Heart left ventricle (tissue), 13 donors: ENCODE data around the gene TBX2.

Source experiments
- CTCF ChIP-seq, 12 donors: fragments of 200-600 bp; sonication (generic) in 4 of 12; IDR thresholded peaks; one replicate each; pipeline versions ENCODE4 v1.5.0 to v1.8.0; 2018 to 2022; ENCODE audit warnings: antibody characterized with exemption in 12 of 12, mild to moderate bottlenecking in 5 of 12
- POLR2A ChIP-seq, 2 donors: fragments of 450-650 bp; IDR thresholded peaks; one replicate each; pipeline ENCODE4 v1.6.1; 2017; ENCODE audit warnings: antibody characterized with exemption in 2 of 2, mild to moderate bottlenecking in 2 of 2, moderate library complexity in 2 of 2
- donor health status: ischemic (EF 13 %, LVEDD 7.1; RV severe dilation, severe dysfunction).
- donor health status: DM: no; HTN: yes; CAD: no.
- donor health status: DM: no; HTN: no; CAD: no.
- donor health status: ischemic (EF 25% LVEDD 6.9; RV normal size, moderate dysfunction).
- donor health status: ischemic (EF 25% LVEDD 5.7; RV mildly dilated, moderate dysfunction).
- donor health status: ischemic (EF 35%, LVEDD 5.7; RV mildly dilated, moderate dysfunction).
- donor health status: nonischemic (EF 11% LVEDD 7.7; RV severe dilation, severe dysfunction).
- donor health status: DM: yes; HTN: yes; CAD: no.
- donor health status: PGD.
- donor health status: ischemic (EF 29% LVEDD 5.4; RV normal size, mild dysfunction).
- donor health status: nonischemic (EF 23%, LVEDD 6.1; RV moderate dilation, normal function).

- TF ChIP-seq CTCF (IDR thresholded peaks at IDR 0.05) (peak; percentile 91 to 99 (median 95)), POLR2A (IDR thresholded peaks at IDR 0.05) (peak in 1 of 2 donors; percentile 10)
Observed at GRCh38 chr17:61416540-61417363, 17.1 kb downstream of the TBX2 start.
